OCI-M2 (cell line): ENCODE measurements around the gene POLR2E.

Experiments used
- DNase-seq: peaks from one replicate; lab custom pipeline; 2025; ENCODE audit not compliant: unreplicated experiment; lab: John Stamatoyannopoulos, UW

Gene POLR2E

GRCh38 chr19:1082165-1082927 is 12.8 kb downstream of the POLR2E start:
- no peak for DNase-seq

- DNase-seq = no peak
These were observed 13.6 kb downstream of the POLR2E start for GRCh38 chr19:1081301-1082164.

GRCh38 chr19:1080360-1081161 is 14.6 kb downstream of the POLR2E start:
- no peak for DNase-seq

GRCh38 chr19:1079566-1080111 is 15.5 kb downstream of the POLR2E start:
- DNase-seq = no peak

GRCh38 chr19:1076951-1077350 is 18.2 kb downstream of the POLR2E start:
- no peak for DNase-seq

GRCh38 chr19:1076046-1076386 is 19.2 kb downstream of the POLR2E start:
- DNase-seq = no peak

GRCh38 chr19:1074544-1075283 is 20.5 kb downstream of the POLR2E start:
- no peak for DNase-seq

GRCh38 chr19:1073956-1074517 is 21.1 kb downstream of the POLR2E start:
- DNase-seq = no peak

GRCh38 chr19:1073063-1073955 is 21.9 kb downstream of the POLR2E start:
- DNase-seq = no peak

- DNase-seq = no peak
These were observed 22.7 kb downstream of the POLR2E start for GRCh38 chr19:1072371-1073015.

GRCh38 chr19:1070931-1071791 is 24.0 kb downstream of the POLR2E start:
- DNase-seq = no peak

GRCh38 chr19:1070576-1070930 is 24.6 kb downstream of the POLR2E start:
- no peak for DNase-seq

- no peak for DNase-seq
These were observed 26.0 kb downstream of the POLR2E start for GRCh38 chr19:1069009-1069779.

- no peak for DNase-seq
These were observed 26.9 kb downstream of the POLR2E start for GRCh38 chr19:1068009-1069001.

- no peak for DNase-seq
These were observed 27.7 kb downstream of the POLR2E start for GRCh38 chr19:1067341-1067957.
